Esophagus muscularis mucosa (tissue), 4 donors: ENCODE data around the gene HSD11B2. TPM values are rescaled to one million over a fixed set of nuclear protein-coding genes. Genes with fewer than 3 reads are reported as not detected.

Experiments
- DNase-seq: peaks from one replicate; pipeline ENCODE4 v3.0.0-alpha.2; 2017; ENCODE audit errors: extremely low spot score
- H3K27ac ChIP-seq, 4 donors: fragments of 200-600 bp; sonication (generic); replicated peaks in 1 of 4; 1 replicate in 3 of 4; 2 replicates in 1 of 4; pipeline ENCODE4 v1.5.1; 2016 to 2019; ENCODE audit warnings: mild to moderate bottlenecking in 1 of 4
- H3K27me3 ChIP-seq, 4 donors: fragments of 200-600 bp; sonication (generic); one replicate each; pipeline versions ENCODE4 v1.5.1 to v1.6.0; 2016 to 2019
- H3K36me3 ChIP-seq, 4 donors: fragments of 200-600 bp; sonication (generic); one replicate each; pipeline ENCODE4 v1.5.1; 2016 to 2019
- H3K4me1 ChIP-seq, 4 donors: fragments of 200-600 bp; sonication (generic); one replicate each; pipeline ENCODE4 v1.5.1; 2016 to 2019
- H3K4me3 ChIP-seq, 4 donors: fragments of 200-600 bp; sonication (generic); 1 replicate in 2 of 4; 2 replicates in 2 of 4; pipeline ENCODE4 v1.5.1; 2016 to 2019; ENCODE audit warnings: mild to moderate bottlenecking in 4 of 4, moderate library complexity in 1 of 4
- H3K9me3 ChIP-seq, 4 donors: fragments of 200-600 bp; sonication (generic); 1 replicate in 3 of 4; 2 replicates in 1 of 4; pipeline ENCODE4 v1.5.1; 2016 to 2019
- CTCF ChIP-seq, 3 experiments: fragments of 200-600 bp in 2 of 3; fragments of 450-650 bp in 1 of 3; sonication (generic) in 2 of 3; IDR thresholded peaks; one replicate each; pipeline ENCODE4 v1.5.1; 2017 to 2019; ENCODE audit warnings: antibody characterized with exemption in 3 of 3, mild to moderate bottlenecking in 2 of 3, moderate library complexity in 1 of 3
- EP300 ChIP-seq: sonication (generic); formaldehyde crosslinking; IDR thresholded peaks from one replicate; pipeline ENCODE4 v1.6.1; 2017; ENCODE audit warnings: antibody characterized with exemption
- POLR2A ChIP-seq: fragments of 450-650 bp; IDR thresholded peaks from one replicate; pipeline ENCODE4 v1.6.1; 2017; ENCODE audit warnings: antibody characterized with exemption, moderate library complexity, mild to moderate bottlenecking, low read depth
- POLR2AphosphoS5 ChIP-seq, 2 donors: sonication (generic); formaldehyde crosslinking; IDR thresholded peaks; one replicate each; pipeline ENCODE4 v1.6.1; 2017; ENCODE audit warnings: antibody characterized with exemption in 2 of 2
- WGBS: methylation state at CpG from one replicate; pipeline ENCODE4 v1.1.5; 2018; 5-methylcytosine and 5-hydroxymethylcytosine counted together
- intact Hi-C: fragments of 100-400 bp; cut with DNase I; formaldehyde crosslinking; loops from one replicate; pipeline ENCODE4 v1.15.1; 2023
- total RNA-seq, 4 donors: library from RNA; depleted of rRNA; stranded (reverse); fragments of >200 nt; gene quantifications; one replicate each; pipeline versions ENCODE4 v1.1.0 to v1.2.1, GENCODE V29; 2016

Gene HSD11B2
- total RNA-seq, 4 donors from 2014 or later: 0.42 to 2.2 (median 1.1) TPM; not detected in 1

- no peak for DNase-seq
- Histone ChIP-seq H3K4me3 (no peak overlapping the region), H3K9me3 (no peaks in the 10 kb centered on the region), H3K36me3 (no peaks in the 10 kb centered on the region), H3K4me1 (peaks cover 12 to 20% (median 17%) of the 10 kb centered on the region in 4 donors), H3K27me3 (peaks cover 0 to under 1% (median 0%) of the 10 kb centered on the region in 4 donors), H3K27ac (no peak overlapping the region)
- TF ChIP-seq CTCF (IDR thresholded peaks at IDR 0.05) (no peak), POLR2A (no peak), EP300 (no peak), POLR2AphosphoS5 (IDR thresholded peaks at IDR 0.05) (no peak)
- intact Hi-C loops: loop anchor here (5.0 kb wide), 1 partner anchor 47 kb away; no protein-coding TSS in a partner anchor
- WGBS: 93% methylated on average over 3 of the region's 3 CpGs
Measured at GRCh38 chr16:67419502-67419901, 11.4 kb upstream of the HSD11B2 start.

- intact Hi-C loops: loop anchor here (5.0 kb wide), 1 partner anchor 48 kb away; no protein-coding TSS in a partner anchor
Measured at GRCh38 chr16:67419931-67420330, 11.0 kb upstream of the HSD11B2 start.

GRCh38 chr16:67421030-67421429, 9.9 kb upstream of the HSD11B2 start:
- H3K27me3 ChIP-seq: peaks cover 0 to 16% (median 0%) of the 10 kb centered on the region in 4 donors
- TF ChIP-seq POLR2AphosphoS5 (IDR thresholded peaks at IDR 0.05) (no peak), CTCF (IDR thresholded peaks at IDR 0.05) (no peak)
- no peaks in the 10 kb centered on the region for H3K36me3 ChIP-seq
- no peak overlapping the region for H3K27ac ChIP-seq
- H3K4me3 ChIP-seq: no peak overlapping the region
- H3K9me3 ChIP-seq: no peaks in the 10 kb centered on the region
- WGBS: 88% methylated on average over 4 of the region's 4 CpGs
- H3K4me1 ChIP-seq: peaks cover 4 to 8% (median 5%) of the 10 kb centered on the region in 4 donors
- intact Hi-C loops: no loop called here
- no peak for DNase-seq

More at GRCh38 chr16:67419931-67420330, 11.0 kb upstream of the HSD11B2 start:
- peaks cover 0 to 5% (median 0%) of the 10 kb centered on the region in 4 donors for H3K27me3 ChIP-seq
- no peaks in the 10 kb centered on the region for H3K9me3 ChIP-seq
- H3K4me3 ChIP-seq: no peak overlapping the region
- H3K4me1 ChIP-seq: peaks cover 12 to 17% (median 15%) of the 10 kb centered on the region in 4 donors
- no peaks in the 10 kb centered on the region for H3K36me3 ChIP-seq
- DNase-seq: no peak
- TF ChIP-seq CTCF (IDR thresholded peaks at IDR 0.05): no peak
- no peak for TF ChIP-seq EP300
- no peak for TF ChIP-seq POLR2AphosphoS5 (IDR thresholded peaks at IDR 0.05)
- TF ChIP-seq POLR2A: no peak
- 83% methylated on average over 3 of the region's 3 CpGs for WGBS
- H3K27ac ChIP-seq: no peak overlapping the region

- WGBS: 83% methylated on average over 5 of the region's 5 CpGs
- no peak overlapping the region for H3K27ac ChIP-seq
- TF ChIP-seq CTCF (IDR thresholded peaks at IDR 0.05) (no peak), POLR2A (no peak), EP300 (no peak), POLR2AphosphoS5 (IDR thresholded peaks at IDR 0.05) (no peak)
- H3K9me3 ChIP-seq: no peaks in the 10 kb centered on the region
- intact Hi-C loops: no loop called here
- H3K4me1 ChIP-seq: peaks cover 0 to 5% (median 3%) of the 10 kb centered on the region in 4 donors
- H3K4me3 ChIP-seq: no peak overlapping the region
- no peak for DNase-seq
- peaks cover 0 to 32% (median 0%) of the 10 kb centered on the region in 4 donors for H3K27me3 ChIP-seq
- no peaks in the 10 kb centered on the region for H3K36me3 ChIP-seq
Measured at GRCh38 chr16:67423015-67423414, 7.9 kb upstream of the HSD11B2 start.
